C4-2B (cell line): Measurements from ENCODE around the gene HOXD3.

Source experiments
- ZFX ChIP-seq: fragments of 450-650 bp; IDR thresholded peaks from 2 replicates; pipeline ENCODE4 v1.6.1; 2017
- TF ChIP-seq, protein P1 (sequence below): fragments of 450-650 bp; conservative IDR thresholded peaks from 2 replicates; pipeline ENCODE4 v1.5.1; 2017; ENCODE audit warnings: mild to moderate bottlenecking

DNA sequence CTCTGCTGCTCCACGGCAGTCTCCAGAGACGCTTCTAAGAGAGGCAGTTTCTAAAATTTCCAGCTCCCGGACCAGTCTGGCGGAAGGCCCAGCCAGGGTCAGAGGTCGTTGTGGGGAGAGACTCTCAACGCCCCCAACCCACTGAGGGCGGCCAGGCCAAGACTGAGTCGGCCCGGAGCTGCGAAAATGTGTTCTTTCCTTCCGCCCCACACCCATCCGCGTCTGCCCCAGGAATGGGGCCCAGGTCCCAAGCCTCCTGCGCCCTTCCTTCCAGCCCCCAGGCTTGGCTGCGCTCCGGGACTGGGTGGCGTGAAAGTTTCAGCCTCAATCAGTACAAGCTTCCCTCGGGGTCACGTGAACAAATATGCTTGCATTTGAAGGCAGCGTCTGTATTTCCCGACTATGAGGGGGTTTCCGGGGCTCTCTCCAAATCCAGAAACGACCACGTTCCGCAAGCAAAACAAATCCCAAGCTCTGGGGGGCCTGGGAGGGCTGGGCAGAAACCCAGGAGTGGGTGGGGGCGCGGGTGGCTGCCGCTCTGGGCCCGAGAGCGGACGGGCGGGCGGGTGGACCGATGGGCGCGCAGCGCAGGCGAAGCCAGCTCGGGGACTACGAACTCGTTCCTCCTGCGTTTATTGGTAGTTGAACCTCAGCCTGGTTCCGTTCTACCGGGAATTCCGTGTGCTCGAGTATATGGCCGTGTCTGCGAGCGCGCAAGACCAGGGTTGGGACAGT lies 3.3 kb downstream of the HOXD3 start:
- TF ChIP-seq, protein P1, sequence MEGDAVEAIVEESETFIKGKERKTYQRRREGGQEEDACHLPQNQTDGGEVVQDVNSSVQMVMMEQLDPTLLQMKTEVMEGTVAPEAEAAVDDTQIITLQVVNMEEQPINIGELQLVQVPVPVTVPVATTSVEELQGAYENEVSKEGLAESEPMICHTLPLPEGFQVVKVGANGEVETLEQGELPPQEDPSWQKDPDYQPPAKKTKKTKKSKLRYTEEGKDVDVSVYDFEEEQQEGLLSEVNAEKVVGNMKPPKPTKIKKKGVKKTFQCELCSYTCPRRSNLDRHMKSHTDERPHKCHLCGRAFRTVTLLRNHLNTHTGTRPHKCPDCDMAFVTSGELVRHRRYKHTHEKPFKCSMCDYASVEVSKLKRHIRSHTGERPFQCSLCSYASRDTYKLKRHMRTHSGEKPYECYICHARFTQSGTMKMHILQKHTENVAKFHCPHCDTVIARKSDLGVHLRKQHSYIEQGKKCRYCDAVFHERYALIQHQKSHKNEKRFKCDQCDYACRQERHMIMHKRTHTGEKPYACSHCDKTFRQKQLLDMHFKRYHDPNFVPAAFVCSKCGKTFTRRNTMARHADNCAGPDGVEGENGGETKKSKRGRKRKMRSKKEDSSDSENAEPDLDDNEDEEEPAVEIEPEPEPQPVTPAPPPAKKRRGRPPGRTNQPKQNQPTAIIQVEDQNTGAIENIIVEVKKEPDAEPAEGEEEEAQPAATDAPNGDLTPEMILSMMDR, result no peak
- no peak for TF ChIP-seq ZFX
